Ishikawa (cell line): Measurements from ENCODE around the gene CCDC188.

Experiments used
- CEBPB ChIP-seq: IDR thresholded peaks from 2 replicates; pipeline ENCODE4 v1.6.1; 2012
- CREB1 ChIP-seq: IDR thresholded peaks from 2 replicates; pipeline ENCODE4 v1.6.1; 2012; ENCODE audit warnings: low read depth
- EGR1 ChIP-seq: IDR thresholded peaks from 2 replicates; pipeline ENCODE4 v1.6.1; 2012
- EP300 ChIP-seq: IDR thresholded peaks from 2 replicates; pipeline ENCODE4 v1.6.1; 2012; ENCODE audit warnings: borderline replicate concordance
- FOXM1 ChIP-seq: IDR thresholded peaks from 2 replicates; pipeline ENCODE4 v1.6.1; 2012; ENCODE audit warnings: low read depth, borderline replicate concordance
- MAX ChIP-seq: IDR thresholded peaks from 2 replicates; pipeline ENCODE4 v1.6.1; 2012
- NFIC ChIP-seq: IDR thresholded peaks from 2 replicates; pipeline ENCODE4 v1.6.1; 2012
- RAD21 ChIP-seq: IDR thresholded peaks from 2 replicates; pipeline ENCODE4 v1.6.1; 2012; ENCODE audit warnings: low read depth
- REST ChIP-seq: IDR thresholded peaks from 2 replicates; pipeline ENCODE4 v1.6.1; 2012; ENCODE audit warnings: low read depth, mild to moderate bottlenecking
- TAF1 ChIP-seq: IDR thresholded peaks from 2 replicates; pipeline ENCODE4 v1.6.1; 2012; ENCODE audit warnings: low read depth, mild to moderate bottlenecking
- TEAD4 ChIP-seq: IDR thresholded peaks from 2 replicates; pipeline ENCODE4 v1.6.1; 2012
- USF1 ChIP-seq: IDR thresholded peaks from 2 replicates; pipeline ENCODE4 v1.6.1; 2012
- YY1 ChIP-seq: IDR thresholded peaks from 2 replicates; pipeline ENCODE4 v1.6.1; 2012; ENCODE audit warnings: low read depth
- ZBTB7A ChIP-seq: IDR thresholded peaks from 2 replicates; pipeline ENCODE4 v1.6.1; 2012; ENCODE audit warnings: low read depth

- TF ChIP-seq RAD21 (no peak), EGR1 (no peak), REST (no peak), TAF1 (no peak), USF1 (no peak), EP300 (no peak), YY1 (no peak), FOXM1 (no peak), CEBPB (no peak), NFIC (no peak), MAX (no peak), CREB1 (no peak), ZBTB7A (no peak), TEAD4 (no peak)
These were observed 2.4 kb downstream of the CCDC188 start for GRCh38 chr22:20148414-20148813.
